AG09319 (cell line): Measurements from ENCODE around the gene ZNF396.

Source experiments
- DNase-seq: peaks from one replicate; pipeline ENCODE4 v3.0.0-alpha.2; 2010; ENCODE audit warnings: low read depth; ENCODE audit errors: extremely low read depth
- CTCF ChIP-seq: IDR thresholded peaks from 2 replicates; pipeline ENCODE4 v1.5.1; 2011; ENCODE audit warnings: low read depth, mild to moderate bottlenecking, inconsistent platforms, low read length, moderate library complexity

The ZNF396 gene

GRCh38 chr18:35322486-35323458 lies 54.4 kb downstream of the ZNF396 start:
- no peak for DNase-seq
- no peak for TF ChIP-seq CTCF
